GM19240 (cell line): ENCODE results near the gene HTRA3.

Experiments
- DNase-seq: peaks from one replicate; pipeline ENCODE4 v3.0.0; 2011; ENCODE audit warnings: low spot score; ENCODE audit not compliant: insufficient read length

HTRA3 gene

DNA sequence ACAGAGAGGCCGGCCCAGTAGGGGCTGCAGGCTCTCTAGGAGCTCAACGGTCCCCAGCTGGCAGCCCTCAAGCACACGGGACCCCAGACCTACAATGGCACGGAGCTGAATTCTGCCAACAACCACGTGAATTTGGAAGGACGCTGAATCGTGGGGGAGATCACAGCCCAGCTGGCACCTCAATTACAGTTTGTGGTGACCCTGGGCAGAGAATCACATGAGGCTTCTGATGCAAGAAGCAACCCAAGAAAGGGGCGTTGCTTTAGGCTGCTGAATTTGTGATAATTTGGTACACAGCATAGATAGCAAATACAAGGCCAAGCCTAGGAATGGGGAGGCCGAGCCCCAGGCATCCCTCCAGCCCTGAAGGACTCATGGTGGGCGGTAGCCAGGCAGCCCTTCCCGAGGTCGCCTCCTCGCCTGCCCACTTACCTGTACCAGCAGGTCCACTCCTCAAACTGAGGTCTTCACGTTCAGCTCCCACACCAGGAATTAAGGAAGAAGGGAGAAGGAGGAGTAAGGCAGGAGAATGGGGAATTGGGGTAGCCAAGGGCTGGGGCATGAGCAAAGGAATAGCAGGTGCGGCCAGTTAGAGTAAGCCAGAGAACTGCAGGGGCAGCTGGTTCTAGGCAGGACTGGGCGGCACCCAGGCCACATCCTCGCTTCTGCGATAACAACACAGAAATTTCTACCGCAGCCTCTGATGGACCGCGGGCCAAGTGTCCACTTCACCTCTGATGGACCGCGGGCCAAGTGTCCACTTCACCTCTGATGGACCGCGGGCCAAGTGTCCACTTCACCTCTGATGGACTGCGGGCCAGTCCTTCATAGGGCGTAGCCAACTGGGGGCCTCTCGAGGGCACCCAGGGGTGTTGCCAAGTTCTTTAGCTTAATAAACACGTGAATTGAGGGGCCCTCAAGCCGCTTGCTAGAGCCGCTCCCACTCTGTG is 23.4 kb upstream of the HTRA3 start:
- no peak for DNase-seq

GRCh38 chr4:8247047-8247930 is 22.3 kb upstream of the HTRA3 start:
- no peak for DNase-seq

DNA sequence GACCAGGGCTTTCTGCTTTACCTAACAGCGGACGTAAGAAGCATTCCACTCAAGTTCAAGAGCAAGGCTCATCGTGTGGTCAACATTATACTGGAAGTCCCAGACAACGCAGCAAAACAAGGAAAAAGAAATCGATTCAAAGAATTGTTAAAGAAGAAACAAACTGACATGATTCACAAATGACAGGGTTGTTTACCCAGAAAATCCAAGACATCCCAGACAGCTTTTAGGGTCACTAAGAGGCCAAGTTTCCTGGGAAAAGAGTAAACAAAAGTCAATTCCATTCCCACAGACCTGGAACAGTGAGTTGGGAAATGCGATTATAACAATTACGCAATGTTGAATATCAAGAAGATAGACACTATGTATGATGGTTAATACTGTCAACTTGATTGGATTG is 21.5 kb upstream of the HTRA3 start:
- DNase-seq: no peak

- DNase-seq: no peak
These were observed 19.3 kb upstream of the HTRA3 start for GRCh38 chr4:8250227-8250626.

GRCh38 chr4:8250637-8251036 is 18.9 kb upstream of the HTRA3 start:
- DNase-seq: no peak

DNA sequence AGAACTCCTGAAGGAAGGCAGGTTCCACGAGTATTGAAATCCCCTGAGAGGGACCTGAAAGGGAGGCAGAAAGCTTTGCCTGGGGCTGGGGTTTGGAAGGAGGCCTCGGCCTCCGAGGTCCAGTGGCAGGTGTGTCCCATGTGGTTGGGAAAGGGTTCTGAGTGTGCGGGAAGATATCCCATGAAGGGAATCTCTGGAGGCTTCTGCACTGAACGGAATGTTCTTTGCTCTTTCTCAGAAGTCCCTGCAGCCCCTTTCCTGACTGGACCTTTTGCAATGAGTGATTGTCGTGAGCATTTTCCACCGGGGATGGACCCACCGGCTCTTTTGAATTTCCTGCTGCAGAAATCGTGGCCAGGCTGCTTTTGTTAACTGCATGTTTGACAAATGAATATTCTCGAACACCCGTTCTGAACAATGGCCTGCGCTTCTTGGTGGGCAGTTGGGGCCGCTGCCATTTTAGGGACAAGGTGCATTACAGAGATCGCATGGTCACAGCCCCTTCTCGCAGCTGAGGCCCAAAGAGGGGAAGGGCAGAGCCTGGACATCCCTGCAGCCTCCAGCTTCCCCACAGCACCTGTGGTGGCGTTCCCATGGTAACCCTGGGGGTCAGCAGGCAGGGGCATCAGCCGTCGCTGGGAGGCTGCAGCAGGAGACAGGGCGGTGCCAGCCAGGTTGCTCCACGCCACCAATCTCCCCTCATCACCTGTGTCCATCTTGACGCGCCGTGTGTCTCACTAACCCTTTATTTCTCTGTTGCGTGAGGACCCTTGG is 18.3 kb upstream of the HTRA3 start:
- no peak for DNase-seq

- DNase-seq: no peak
These were observed 17.0 kb upstream of the HTRA3 start for GRCh38 chr4:8252301-8253173.

DNA sequence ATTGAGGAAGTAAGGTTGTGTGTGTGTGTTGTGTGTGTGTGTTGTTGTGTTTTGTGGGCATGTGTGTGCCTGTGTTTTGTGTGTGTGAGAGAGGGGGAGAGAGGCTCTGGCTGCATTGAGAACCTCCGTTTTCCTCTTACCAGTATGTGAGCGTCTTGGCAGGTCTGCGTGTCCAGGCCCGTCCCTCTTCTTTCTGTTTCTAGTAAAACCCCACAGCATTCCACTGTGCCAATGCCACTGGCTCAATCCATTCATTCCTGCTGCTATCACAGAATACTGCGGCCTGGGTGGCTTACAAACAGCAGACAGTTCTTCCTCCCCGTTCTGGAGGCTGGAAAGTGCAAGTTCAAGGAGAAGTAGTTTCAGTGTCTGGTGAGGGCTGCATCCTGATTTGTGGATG is 15.5 kb upstream of the HTRA3 start:
- no peak for DNase-seq

DNA sequence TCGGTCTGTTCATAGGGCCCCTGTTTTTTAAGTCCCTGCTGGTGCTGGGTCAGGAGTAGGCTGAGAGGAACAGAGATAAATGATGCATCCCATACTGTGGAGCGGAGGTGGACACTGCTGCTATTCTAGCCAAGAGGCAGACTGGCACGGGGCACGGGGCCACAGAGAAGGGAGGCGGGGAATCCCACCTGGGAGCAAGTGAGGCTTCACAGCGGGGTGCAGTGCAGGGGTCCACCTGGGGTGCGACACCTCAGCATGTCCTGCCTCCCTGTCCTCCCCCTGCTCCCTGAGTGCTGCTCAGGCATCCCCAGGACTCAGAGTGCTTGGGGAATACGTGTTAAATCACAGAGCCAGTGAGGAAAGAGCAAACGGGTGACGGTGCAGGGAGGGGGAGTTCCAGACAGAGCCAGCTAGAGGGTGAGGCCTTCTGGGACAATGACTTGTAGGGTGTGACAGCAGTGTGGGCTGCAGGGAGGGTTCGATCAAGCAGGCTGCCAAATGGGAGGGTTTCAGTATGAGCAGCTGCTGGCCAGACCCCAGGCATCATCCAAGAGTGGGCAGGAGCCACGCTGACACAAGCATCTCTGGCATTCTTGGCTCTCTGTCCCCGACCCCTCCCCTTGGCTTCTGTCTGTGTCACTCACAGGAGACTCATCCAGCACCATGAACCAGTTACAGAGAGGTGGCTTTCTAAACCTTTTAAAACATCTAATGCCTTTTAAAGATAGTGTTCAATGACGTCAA is 13.7 kb upstream of the HTRA3 start:
- no peak for DNase-seq

GRCh38 chr4:8257854-8258253 is 11.7 kb upstream of the HTRA3 start:
- DNase-seq: no peak

- no peak for DNase-seq
These were observed 10.9 kb upstream of the HTRA3 start for GRCh38 chr4:8258552-8259212.

GRCh38 chr4:8259743-8260430 is 9.7 kb upstream of the HTRA3 start:
- DNase-seq: no peak

DNA sequence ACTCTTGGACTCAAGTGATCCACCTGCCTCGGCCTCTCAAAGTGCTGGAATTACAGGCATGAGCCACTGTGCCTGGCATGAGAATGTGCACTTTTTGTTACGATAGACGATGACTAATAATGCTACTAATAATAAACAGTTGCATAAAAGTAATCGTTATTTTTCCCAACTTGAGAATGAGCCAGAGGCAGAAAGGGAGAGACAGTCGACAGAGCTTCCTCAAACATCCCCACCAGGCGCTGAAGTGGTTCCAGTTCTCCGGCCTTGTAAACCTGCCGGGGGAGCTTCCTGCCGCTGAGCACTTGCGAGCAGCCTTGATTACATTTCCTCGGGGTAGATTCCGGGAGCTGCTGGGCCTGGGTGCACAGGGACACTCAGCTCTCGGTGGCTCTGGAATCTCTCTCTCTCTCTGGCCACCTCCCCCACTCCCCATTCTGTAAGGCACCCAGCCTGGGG is 8.9 kb upstream of the HTRA3 start:
- DNase-seq: no peak

GRCh38 chr4:8261851-8262535 is 7.6 kb upstream of the HTRA3 start:
- no peak for DNase-seq

- no peak for DNase-seq
These were observed 6.8 kb upstream of the HTRA3 start for GRCh38 chr4:8262637-8263322.

DNA sequence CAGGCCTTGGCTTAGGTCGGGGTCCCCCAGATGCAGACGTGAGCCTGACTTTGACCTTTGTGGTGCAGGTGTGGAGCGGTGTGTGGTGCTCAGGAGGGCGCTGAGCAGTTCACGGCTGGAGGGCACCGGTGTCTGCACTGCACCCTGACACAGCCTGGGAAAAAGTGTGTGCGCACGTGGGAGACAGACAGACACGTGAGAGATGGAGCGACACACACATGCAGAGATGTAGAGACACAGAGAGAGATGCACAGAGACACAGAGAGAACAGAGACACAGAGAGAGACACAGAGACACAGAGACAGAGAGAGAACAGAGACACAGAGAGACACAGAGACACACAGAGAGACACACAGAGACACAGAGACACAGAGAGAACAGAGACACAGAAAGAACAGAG is 6.2 kb upstream of the HTRA3 start:
- no peak for DNase-seq

DNA sequence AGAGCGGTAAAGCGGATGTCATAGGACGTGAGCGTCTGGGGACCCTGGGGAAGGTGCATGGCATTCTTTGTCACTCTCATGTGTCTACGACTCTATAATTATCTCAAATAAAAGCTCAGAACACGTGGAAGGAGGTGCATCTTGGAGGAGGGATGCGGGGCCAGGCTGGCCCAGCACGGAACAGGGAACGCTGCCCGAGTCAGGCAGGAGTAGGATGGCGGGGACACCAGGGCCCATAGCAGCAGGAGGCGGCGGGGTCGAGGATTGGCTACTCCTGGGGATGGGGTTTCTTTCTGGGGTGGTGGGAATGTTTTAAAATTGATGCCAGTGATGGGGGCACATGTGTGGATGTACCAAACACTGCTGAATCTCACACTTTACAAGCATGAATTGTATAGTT is 5.4 kb upstream of the HTRA3 start:
- DNase-seq: no peak
